GM12872 (cell line): ENCODE measurements around the gene HIC1.
A peak's percentile ranks its signal among the peaks of the same experiment; 100 is the strongest.

Experiments used
- CTCF ChIP-seq: IDR thresholded peaks from 3 replicates; pipeline ENCODE4 v1.5.1; 2011; ENCODE audit warnings: low read depth, mild to moderate bottlenecking, low read length, moderate library complexity; ENCODE audit not compliant: insufficient read depth

The HIC1 gene

GRCh38 chr17:2057175-2057759 is 2.4 kb downstream of the HIC1 start:
- TF ChIP-seq CTCF = no peak

GRCh38 chr17:2057760-2058585 is 3.1 kb downstream of the HIC1 start:
- no peak for TF ChIP-seq CTCF

- TF ChIP-seq CTCF = peak; percentile 84
Measured at GRCh38 chr17:2058586-2059546, 4.0 kb downstream of the HIC1 start.

- no peak for TF ChIP-seq CTCF
Measured at GRCh38 chr17:2059547-2060384, 4.9 kb downstream of the HIC1 start.

GRCh38 chr17:2060385-2060658 is 5.4 kb downstream of the HIC1 start:
- TF ChIP-seq CTCF = no peak

- TF ChIP-seq CTCF = no peak
Measured at GRCh38 chr17:2060681-2061440, 6.0 kb downstream of the HIC1 start.
